Stomach (tissue), 9 donors: ENCODE data around the gene SLC6A11. TPM values are rescaled to one million over a fixed set of nuclear protein-coding genes. Genes with fewer than 3 reads are reported as not detected.

Experiments
- DNase-seq, 2 donors: peaks; one replicate each; pipeline versions ENCODE4 v3.0.0 to v3.0.0-alpha.2; 2013 to 2019
- H3K27ac ChIP-seq, 5 donors: fragments of 200-600 bp in 4 of 5; sonication (generic) in 4 of 5; one replicate each; pipeline ENCODE4 v1.5.1; 2013 to 2019; ENCODE audit warnings: mild to moderate bottlenecking in 1 of 5, moderate library complexity in 1 of 5
- H3K27me3 ChIP-seq, 3 donors: fragments of 200-600 bp; sonication (generic); one replicate each; pipeline ENCODE4 v1.5.1; 2017 to 2019; ENCODE audit warnings: mixed run types in 1 of 3
- H3K36me3 ChIP-seq, 4 donors: fragments of 200-600 bp; sonication (generic); 1 replicate in 3 of 4; 2 replicates in 1 of 4; pipeline ENCODE4 v1.5.1; 2016 to 2019
- H3K4me1 ChIP-seq, 4 donors: fragments of 200-600 bp; sonication (generic); one replicate each; pipeline ENCODE4 v1.5.1; 2016 to 2019
- H3K4me3 ChIP-seq, 4 donors: fragments of 200-600 bp; sonication (generic) in 3 of 4; one replicate each; pipeline ENCODE4 v1.5.1; 2016 to 2019; ENCODE audit warnings: mild to moderate bottlenecking in 1 of 4
- H3K9me3 ChIP-seq, 4 donors: fragments of 200-600 bp; sonication (generic); one replicate each; pipeline ENCODE4 v1.5.1; 2016 to 2019
- CTCF ChIP-seq, 7 experiments: fragments of 450-650 bp in 4 of 7; fragments of 200-600 bp in 3 of 7; sonication (generic) in 3 of 7; IDR thresholded peaks; one replicate each; pipeline ENCODE4 v1.5.1; 2016 to 2019; ENCODE audit warnings: antibody characterized with exemption in 7 of 7, control low read depth in 2 of 7, mild to moderate bottlenecking in 1 of 7
- EP300 ChIP-seq: sonication (generic); formaldehyde crosslinking; IDR thresholded peaks from one replicate; pipeline ENCODE4 v1.6.1; 2017; ENCODE audit warnings: antibody characterized with exemption
- POLR2A ChIP-seq, 4 donors: fragments of 450-650 bp; IDR thresholded peaks; one replicate each; pipeline ENCODE4 v1.6.1; 2016; ENCODE audit warnings: antibody characterized with exemption in 4 of 4, control low read depth in 2 of 4, mild to moderate bottlenecking in 1 of 4, moderate library complexity in 1 of 4
- POLR2AphosphoS5 ChIP-seq, 3 donors: sonication (generic); formaldehyde crosslinking; IDR thresholded peaks; one replicate each; pipeline ENCODE4 v1.6.1; 2016; ENCODE audit warnings: antibody characterized with exemption in 3 of 3
- WGBS, 5 donors: extraction: QIAGEN DNeasy Blood & Tissue Kit in 3 of 5; methylation state at CpG; one replicate each; pipeline versions ENCODE4 v1.1.5 to v1.1.7; 2013 to 2018; 5-methylcytosine and 5-hydroxymethylcytosine counted together
- intact Hi-C: fragments of 100-400 bp; cut with DNase I; formaldehyde crosslinking; loops from one replicate; pipeline ENCODE4 v1.15.1; 2023; ENCODE audit warnings: low total_unique reads
- polyA plus RNA-seq, 3 donors: library from polyadenylated mRNA; stranded (reverse); fragments of 200-250 nt; gene quantifications; one replicate each; pipeline ENCODE4 v1.2.3, GENCODE V29; 2013
- total RNA-seq, 5 donors: library from RNA; depleted of rRNA; stranded (reverse); fragments of >200 nt; gene quantifications; one replicate each; pipeline versions ENCODE4 v1.1.0 to v1.2.3, GENCODE V29; 2014 to 2016
- donor health status: healthy with polysubstance abuse.
- donor health status: Bipolar disorder and iron deficiency.
- donor health status: healthy.

Gene SLC6A11
- total and polyA plus RNA-seq, 8 donors: 0.18 to 2.0 TPM; not detected in 6

- intact Hi-C loops: no loop called here
- WGBS, 5 donors: 45 to 54% (median 48%) methylated on average over 5 of the region's 5 CpGs
- DNase-seq: peak in 1 of 2 donors; percentile 36
- H3K27me3 ChIP-seq: peaks cover 0 to 36% (median 6%) of the 10 kb centered on the region in 3 donors
- no peak overlapping the region for H3K4me3 ChIP-seq
- TF ChIP-seq EP300 (no peak), POLR2AphosphoS5 (IDR thresholded peaks at IDR 0.05) (no peak), CTCF (IDR thresholded peaks at IDR 0.05) (no peak), POLR2A (IDR thresholded peaks at IDR 0.05) (no peak)
- H3K36me3 ChIP-seq: no peaks in the 10 kb centered on the region
- H3K4me1 ChIP-seq: peaks cover 0 to 7% (median 0%) of the 10 kb centered on the region in 4 donors
- no peaks in the 10 kb centered on the region for H3K9me3 ChIP-seq
- H3K27ac ChIP-seq: no peak overlapping the region
Measured at GRCh38 chr3:10962481-10963036, 146.5 kb downstream of the SLC6A11 start.

GRCh38 chr3:10964537-10965167 is 148.6 kb downstream of the SLC6A11 start:
- Histone ChIP-seq H3K36me3 (no peaks in the 10 kb centered on the region), H3K4me3 (no peak overlapping the region), H3K9me3 (no peaks in the 10 kb centered on the region), H3K27ac (no peak overlapping the region), H3K27me3 (peaks cover 0 to 40% (median 6%) of the 10 kb centered on the region in 3 donors), H3K4me1 (no peaks in the 10 kb centered on the region)
- TF ChIP-seq CTCF (IDR thresholded peaks at IDR 0.05): no peak
- no peak for TF ChIP-seq POLR2A (IDR thresholded peaks at IDR 0.05)
- intact Hi-C loops: no loop called here
- DNase-seq: peak in 1 of 2 donors; percentile 54
- 50 to 62% (median 53%) methylated on average over 6 of the region's 6 CpGs for WGBS, 5 donors

- WGBS, 5 donors: 17 to 49% (median 24%) methylated on average over 4 of the region's 4 CpGs
- H3K9me3 ChIP-seq: no peaks in the 10 kb centered on the region
- no peaks in the 10 kb centered on the region for H3K4me1 ChIP-seq
- H3K27ac ChIP-seq: no peak overlapping the region
- H3K27me3 ChIP-seq: peaks cover 0 to 65% (median 10%) of the 10 kb centered on the region in 3 donors
- TF ChIP-seq POLR2A (IDR thresholded peaks at IDR 0.05): no peak
- TF ChIP-seq EP300: no peak
- no peak for TF ChIP-seq POLR2AphosphoS5 (IDR thresholded peaks at IDR 0.05)
- TF ChIP-seq CTCF (IDR thresholded peaks at IDR 0.05): no peak
- H3K36me3 ChIP-seq: no peaks in the 10 kb centered on the region
- peak in 1 of 2 donors; percentile 27 for DNase-seq
- no peak overlapping the region for H3K4me3 ChIP-seq
- intact Hi-C loops: no loop called here
Measured at GRCh38 chr3:10968401-10968800, 152.4 kb downstream of the SLC6A11 start.

GRCh38 chr3:10970306-10970960 is 154.4 kb downstream of the SLC6A11 start:
- Histone ChIP-seq H3K9me3 (no peaks in the 10 kb centered on the region), H3K4me3 (no peak overlapping the region), H3K27me3 (peaks cover 0 to 80% (median 13%) of the 10 kb centered on the region in 3 donors), H3K36me3 (no peaks in the 10 kb centered on the region), H3K4me1 (no peaks in the 10 kb centered on the region), H3K27ac (no peak overlapping the region)
- intact Hi-C loops: no loop called here
- 64 to 77% (median 75%) methylated on average over 5 of the region's 5 CpGs for WGBS, 5 donors
- TF ChIP-seq POLR2A (IDR thresholded peaks at IDR 0.05) (no peak), POLR2AphosphoS5 (IDR thresholded peaks at IDR 0.05) (no peak), EP300 (no peak), CTCF (IDR thresholded peaks at IDR 0.05) (no peak)
- no peak for DNase-seq
